Stimulated activated CD8-positive, alpha-beta memory T cell treated with anti-CD3 and anti-CD28 coated beads, Interleukin-15, amount 100 ng/mL, for 48 hours (primary cell): ENCODE data around the gene RPL22L1.
"Not testable (repeated sequence)": the region's sequence is repeated elsewhere in the genome, so short reads cannot be mapped to it uniquely, and the experiment has no call there.

Source experiments
- DNase-seq, 2 donors: peaks; one replicate each; pipeline ENCODE4 v3.0.0-alpha.2; 2020; ENCODE audit warnings: low read depth in 2 of 2

RPL22L1 gene

DNA sequence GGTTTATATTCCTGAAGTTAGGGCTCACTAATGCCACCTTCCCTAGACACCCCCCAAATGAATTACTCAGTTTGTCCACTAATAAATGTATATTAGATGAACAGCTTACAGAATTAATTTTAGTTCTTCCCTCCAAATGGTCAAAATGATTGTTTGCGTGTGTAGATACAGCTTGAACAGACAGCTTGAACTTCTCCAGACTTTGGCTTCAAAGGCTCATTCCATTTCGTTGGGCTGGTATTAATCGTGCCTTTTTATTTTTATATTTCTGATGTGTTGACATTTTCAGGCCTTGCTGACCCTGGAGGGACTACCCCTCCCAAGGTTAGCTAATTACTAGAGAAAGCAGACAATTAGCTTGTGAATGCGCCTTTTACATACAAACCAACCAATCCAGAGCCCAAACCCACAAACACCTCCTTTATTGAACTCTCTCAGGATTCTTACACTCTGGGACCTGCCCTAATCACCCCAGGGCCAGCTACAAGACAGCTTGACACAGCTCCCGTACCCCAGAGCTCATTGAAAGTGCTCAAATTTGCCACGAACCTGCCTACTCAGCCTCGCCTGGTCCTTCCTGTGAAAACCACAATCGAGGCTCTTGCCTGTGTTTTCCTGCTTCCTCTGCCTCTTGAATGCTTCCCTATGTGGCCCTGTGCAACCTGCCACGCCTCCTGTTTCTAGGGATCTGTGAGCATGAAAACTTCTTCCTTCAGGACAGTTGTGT, 40.3 kb downstream of the RPL22L1 start:
- DNase-seq: no peak

DNA sequence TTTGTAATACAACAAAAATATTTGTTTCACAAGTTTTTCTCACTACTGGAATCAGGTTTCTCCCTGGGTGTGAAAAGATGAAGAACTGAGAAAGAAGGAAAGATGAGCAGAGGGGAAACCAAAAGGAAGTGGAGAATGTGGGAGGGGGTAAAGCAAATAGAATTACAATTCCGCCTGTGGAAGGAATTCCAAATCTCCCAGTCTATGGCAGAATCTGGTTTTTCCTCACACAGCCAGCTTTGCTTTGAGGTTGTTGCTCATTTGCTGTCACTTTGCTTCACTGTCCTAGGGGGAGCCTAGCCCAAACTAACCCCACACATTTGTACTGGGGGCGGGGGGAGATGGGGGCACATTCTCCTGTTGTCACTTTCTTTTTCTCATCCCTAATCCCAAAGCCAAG, 43.9 kb downstream of the RPL22L1 start:
- DNase-seq: no peak

DNA sequence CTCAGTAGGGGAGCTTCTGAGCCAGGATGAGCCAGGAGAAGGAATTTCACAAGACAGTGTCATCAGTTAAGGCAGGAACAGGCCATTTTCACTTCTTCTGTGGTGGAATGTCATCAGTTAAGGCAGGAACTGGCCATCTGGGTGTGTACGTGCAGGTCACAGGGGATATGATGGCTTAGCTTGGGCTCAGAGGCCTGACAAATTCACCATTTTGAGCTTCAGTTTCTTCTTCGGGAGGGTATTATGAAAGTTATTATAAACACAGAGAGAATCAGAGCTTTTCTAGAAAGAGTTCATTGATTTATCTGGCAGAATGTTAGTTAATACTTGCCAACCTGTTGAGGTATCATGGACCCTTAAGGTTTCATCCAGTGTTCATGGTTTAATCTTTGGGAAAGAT, 46.4 kb downstream of the RPL22L1 start:
- not testable (repeated sequence) for DNase-seq

DNA sequence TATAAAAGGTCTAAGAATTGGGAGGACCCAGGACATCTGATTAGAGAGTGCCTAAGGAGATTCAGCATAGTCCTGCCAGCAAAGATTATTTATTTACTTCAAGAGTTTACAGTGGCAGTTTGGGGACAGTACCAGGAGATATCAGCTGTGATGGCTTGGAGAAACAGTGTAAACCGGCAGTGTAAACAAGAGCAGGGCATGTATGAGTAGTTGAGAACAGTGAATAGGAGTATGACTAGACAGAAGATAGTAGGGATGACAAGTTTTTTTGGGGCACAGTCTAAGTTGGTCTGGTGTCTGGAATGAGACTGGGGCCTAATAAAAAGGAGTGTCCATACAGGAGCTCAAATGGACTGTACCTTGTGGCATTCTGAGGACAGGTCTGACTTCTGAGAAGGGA, 51.7 kb downstream of the RPL22L1 start:
- DNase-seq: not testable (repeated sequence)

DNA sequence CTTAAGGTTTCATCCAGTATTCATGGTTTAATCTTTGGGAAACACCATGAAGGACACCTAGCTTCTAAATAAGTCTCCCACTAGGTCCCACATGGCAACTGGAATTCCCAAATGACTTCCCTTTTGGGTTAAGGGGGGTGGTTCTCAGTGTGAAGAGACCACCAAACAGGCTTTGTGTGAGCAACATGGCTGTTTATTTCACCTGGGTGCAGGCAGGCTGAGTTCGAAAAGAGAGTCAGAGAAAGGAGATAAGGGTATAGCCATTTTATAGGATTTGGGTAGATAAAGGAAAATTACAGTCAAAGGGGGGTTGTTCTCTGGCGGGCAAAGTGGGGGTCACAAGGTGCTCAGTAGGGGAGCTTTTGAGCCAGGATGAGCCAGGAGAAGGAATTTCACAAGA, 52.5 kb downstream of the RPL22L1 start:
- not testable (repeated sequence) for DNase-seq

DNA sequence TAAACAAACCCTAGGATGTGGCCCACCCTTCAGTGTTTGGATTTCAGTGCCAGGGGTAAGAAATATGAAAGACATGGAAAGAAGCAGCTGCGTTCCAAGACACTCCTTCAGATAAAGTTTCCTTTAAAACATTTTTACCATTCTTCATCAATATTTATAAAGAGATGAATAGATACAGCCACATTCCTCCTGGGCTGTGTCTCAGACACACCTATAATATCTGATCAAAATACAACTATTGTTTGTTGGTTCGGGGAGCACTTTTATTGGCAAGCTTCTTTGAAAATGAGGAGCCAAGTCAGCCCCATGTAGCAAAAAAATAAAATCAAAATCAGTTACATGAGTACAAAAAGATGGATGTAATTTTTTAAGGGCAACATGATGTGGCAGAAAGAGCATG, 53.2 kb downstream of the RPL22L1 start:
- DNase-seq: no peak

DNA sequence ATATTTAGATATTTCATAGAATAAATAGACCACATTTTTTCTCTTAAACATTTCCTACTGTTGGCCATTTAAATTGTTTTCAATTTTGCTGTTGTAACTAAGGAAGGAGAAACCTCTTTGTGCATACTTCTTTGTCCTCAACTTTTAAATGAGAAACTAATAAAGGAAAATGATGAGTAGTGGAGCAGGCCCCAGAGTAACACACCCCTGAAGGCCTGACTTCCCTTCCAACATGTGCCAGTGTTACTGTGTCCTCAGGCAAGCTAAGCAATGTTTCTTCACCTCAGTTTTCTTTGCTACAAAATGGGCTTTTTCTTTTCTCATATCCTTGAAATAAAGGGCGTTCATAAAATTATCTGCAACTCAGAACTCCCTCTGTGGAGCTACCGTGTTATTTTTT, 53.7 kb downstream of the RPL22L1 start:
- DNase-seq: no peak

DNA sequence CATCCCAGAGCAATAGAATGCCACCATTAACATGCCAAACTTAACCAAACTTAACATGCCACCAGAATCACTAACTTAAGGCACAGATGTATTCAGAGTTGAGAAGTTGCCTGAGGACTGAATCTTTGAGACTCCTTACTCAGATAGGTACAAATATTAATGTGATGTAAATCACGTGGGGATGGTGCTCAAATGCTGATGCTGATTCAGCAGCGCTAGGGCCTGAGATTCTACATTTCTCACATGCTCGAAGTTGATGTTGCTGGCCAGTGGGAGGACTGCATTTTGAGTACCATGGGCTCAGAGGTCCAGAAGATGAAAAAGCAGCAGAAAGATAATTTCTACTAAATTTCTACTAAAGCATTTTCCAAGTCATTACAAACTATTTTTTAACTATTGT, 54.1 kb downstream of the RPL22L1 start:
- no peak for DNase-seq

DNA sequence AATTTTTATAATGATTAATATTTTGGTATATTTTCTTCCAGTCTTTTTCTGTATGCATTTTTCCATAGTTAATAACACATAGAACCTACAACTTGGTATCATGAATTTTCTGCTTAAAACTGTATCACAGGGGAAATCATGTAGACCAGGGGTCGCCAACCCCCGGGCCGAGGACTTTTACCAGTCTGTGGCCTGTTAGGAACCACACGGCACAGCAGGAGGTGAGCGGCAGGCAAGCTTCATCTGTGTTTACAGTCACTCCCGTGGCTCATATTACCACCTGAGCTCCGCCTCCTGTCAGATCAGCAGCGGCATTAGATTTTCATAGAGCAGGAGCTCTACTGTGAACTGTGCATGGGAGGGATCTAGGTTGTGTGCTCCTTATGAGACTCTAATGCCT, 54.7 kb downstream of the RPL22L1 start:
- DNase-seq: no peak
